T-helper 1 cell (primary cell): ENCODE results near the gene SLC38A4.

Experiments used
- DNase-seq, 5 donors: peaks; one replicate each; pipeline ENCODE4 v3.0.0-alpha.2; 2012 to 2020

The SLC38A4 gene

GRCh38 chr12:46814143-46814542 is 11.7 kb downstream of the SLC38A4 start:
- DNase-seq: no peak

GRCh38 chr12:46811185-46811584 is 14.6 kb downstream of the SLC38A4 start:
- DNase-seq: peak in 1 of 5 donors; percentile 53

- DNase-seq: no peak
Measured at GRCh38 chr12:46808955-46809697, 16.7 kb downstream of the SLC38A4 start.

GRCh38 chr12:46808317-46808716 is 17.5 kb downstream of the SLC38A4 start:
- no peak for DNase-seq

- DNase-seq: no peak
Measured at GRCh38 chr12:46804054-46804453, 21.7 kb downstream of the SLC38A4 start.

GRCh38 chr12:46803517-46803916 is 22.3 kb downstream of the SLC38A4 start:
- DNase-seq: no peak

GRCh38 chr12:46801293-46801692 is 24.5 kb downstream of the SLC38A4 start:
- no peak for DNase-seq

- no peak for DNase-seq
Measured at GRCh38 chr12:46800160-46800559, 25.6 kb downstream of the SLC38A4 start.

GRCh38 chr12:46798648-46799047 is 27.1 kb downstream of the SLC38A4 start:
- DNase-seq: no peak

- no peak for DNase-seq
Measured at GRCh38 chr12:46798056-46798455, 27.7 kb downstream of the SLC38A4 start.

- DNase-seq: no peak
Measured at GRCh38 chr12:46795988-46796387, 29.8 kb downstream of the SLC38A4 start.

- DNase-seq: peak in 1 of 5 donors; percentile 64
Measured at GRCh38 chr12:46794593-46795190, 31.1 kb downstream of the SLC38A4 start.

- no peak for DNase-seq
Measured at GRCh38 chr12:46792925-46793324, 32.9 kb downstream of the SLC38A4 start.

GRCh38 chr12:46790066-46790465 is 35.7 kb downstream of the SLC38A4 start:
- no peak for DNase-seq

- no peak for DNase-seq
Measured at GRCh38 chr12:46788072-46788887, 37.5 kb downstream of the SLC38A4 start.

GRCh38 chr12:46787496-46788055 is 38.2 kb downstream of the SLC38A4 start:
- DNase-seq: no peak

GRCh38 chr12:46786774-46787173 is 39.0 kb downstream of the SLC38A4 start:
- DNase-seq: no peak

GRCh38 chr12:46785382-46785781 is 40.4 kb downstream of the SLC38A4 start:
- no peak for DNase-seq

- no peak for DNase-seq
Measured at GRCh38 chr12:46783871-46784270, 41.9 kb downstream of the SLC38A4 start.

GRCh38 chr12:46779879-46780278 is 45.9 kb downstream of the SLC38A4 start:
- no peak for DNase-seq

GRCh38 chr12:46779063-46779462 is 46.7 kb downstream of the SLC38A4 start:
- no peak for DNase-seq

- DNase-seq: no peak
Measured at GRCh38 chr12:46778415-46778814, 47.4 kb downstream of the SLC38A4 start.

- no peak for DNase-seq
Measured at GRCh38 chr12:46777587-46777986, 48.2 kb downstream of the SLC38A4 start.
